Endothelial cell of umbilical vein (primary cell): Measurements from ENCODE around the gene CEP350. TPM values are rescaled to one million over a fixed set of nuclear protein-coding genes. Genes with fewer than 3 reads are reported as not detected.
A peak's percentile ranks its signal among the peaks of the same experiment; 100 is the strongest.

Source experiments
- BruUV-seq: library from RNA; stranded (reverse); fragments of 400-500 nt; replicated peaks from 2 replicates; lab custom pipeline; 2021; lab: Mats Ljungman, UMichigan
- CTCF ChIA-PET: fragments of 300-600, 350-600 bp; sonication (Branson Sonifier 250); formaldehyde crosslinking; loops from one replicate; lab custom pipeline; 2021; ENCODE audit warnings: antibody characterized with exemption, inconsistent platforms; lab: Charles Lee
- POLR2A ChIA-PET: fragments of 300-600, 350-600 bp; sonication (Branson Sonifier 250); formaldehyde crosslinking; loops from one replicate; lab custom pipeline; 2021; ENCODE audit warnings: antibody characterized with exemption, inconsistent platforms; lab: Charles Lee
- DNase-seq: peaks from one replicate; pipeline ENCODE4 v3.0.0-alpha.2; 2011; ENCODE audit warnings: low read depth, low spot score
- FAIRE-seq: peaks from 2 replicates; lab custom pipeline; 2011; peaks lifted over from hg19 to GRCh38; lab: Jason Lieb, UNC
- H2AFZ ChIP-seq: 2 replicates; pipeline ENCODE4 v1.6.0; 2012; ENCODE audit warnings: low read depth, low read length, control low read depth, inconsistent platforms
- H3K27ac ChIP-seq: 2 replicates; pipeline ENCODE4 v1.5.1; 2011; ENCODE audit warnings: low read depth, mild to moderate bottlenecking, control low read depth, low read length, moderate library complexity; ENCODE audit not compliant: insufficient read depth
- H3K27me3 ChIP-seq, 2 experiments: 2 replicates each; pipeline versions ENCODE4 v1.6.0 to v1.6.1; 2011; ENCODE audit warnings: low read length in 2 of 2, mixed read lengths in 1 of 2; ENCODE audit not compliant: control insufficient read depth in 2 of 2, insufficient read depth in 2 of 2
- H3K36me3 ChIP-seq, 2 experiments: 2 replicates in 1 of 2; 3 replicates in 1 of 2; pipeline ENCODE4 v1.5.1; 2011; ENCODE audit warnings: low read length in 2 of 2, mild to moderate bottlenecking in 1 of 2, moderate library complexity in 1 of 2; ENCODE audit not compliant: control insufficient read depth in 2 of 2, insufficient read depth in 2 of 2; ENCODE audit errors: extremely low read depth in 1 of 2
- H3K4me1 ChIP-seq: 3 replicates; pipeline ENCODE4 v1.5.1; 2011; ENCODE audit warnings: mild to moderate bottlenecking, low read length; ENCODE audit not compliant: control insufficient read depth, insufficient read depth; ENCODE audit errors: extremely low read depth
- H3K4me2 ChIP-seq: 2 replicates; pipeline ENCODE4 v1.6.1; 2011; ENCODE audit warnings: low read length, control low read depth, mixed read lengths; ENCODE audit not compliant: insufficient read depth
- H3K4me3 ChIP-seq, 3 experiments: fragments of 200-600 bp in 1 of 3; sonication (generic), shearing (Covaris generic) in 1 of 3; replicated peaks in 1 of 3; 2 replicates each; pipeline ENCODE4 v1.5.1; 2011 to 2016; ENCODE audit warnings: control low read depth in 3 of 3, low read length in 3 of 3, mild to moderate bottlenecking in 2 of 3, inconsistent platforms in 1 of 3, low read depth in 1 of 3, moderate library complexity in 1 of 3; ENCODE audit not compliant: insufficient read depth in 1 of 3
- H3K79me2 ChIP-seq: 2 replicates; pipeline ENCODE4 v1.6.0; 2012; ENCODE audit warnings: low read length, inconsistent platforms; ENCODE audit not compliant: control insufficient read depth, insufficient read depth
- H3K9ac ChIP-seq: replicated peaks from 2 replicates; pipeline ENCODE3; 2011; ENCODE audit warnings: low read length, control low read depth; ENCODE audit not compliant: insufficient read depth; ENCODE audit errors: extremely low read depth
- H3K9me1 ChIP-seq: replicated peaks from 3 replicates; pipeline ENCODE4 v1.6.0; 2011; ENCODE audit warnings: mild to moderate bottlenecking, low read length; ENCODE audit not compliant: control insufficient read depth, insufficient read depth; ENCODE audit errors: extremely low read depth
- H3K9me3 ChIP-seq: replicated peaks from 2 replicates; pipeline ENCODE4 v1.5.1; 2012; ENCODE audit warnings: low read length, inconsistent platforms; ENCODE audit not compliant: control insufficient read depth, insufficient read depth
- H4K20me1 ChIP-seq: replicated peaks from 2 replicates; pipeline ENCODE3; 2011; ENCODE audit warnings: mild to moderate bottlenecking, low read length; ENCODE audit not compliant: control insufficient read depth, insufficient read depth; ENCODE audit errors: extremely low read depth
- EZH2 ChIP-seq: IDR thresholded peaks from 2 replicates; pipeline ENCODE4 v1.6.1; 2012; ENCODE audit warnings: borderline replicate concordance, low read depth, mild to moderate bottlenecking, moderate library complexity, low read length, inconsistent platforms; ENCODE audit not compliant: severe bottlenecking
- FOS ChIP-seq: IDR thresholded peaks from 2 replicates; pipeline ENCODE4 v1.6.1; 2011; ENCODE audit warnings: mild to moderate bottlenecking, low read length, moderate library complexity, borderline replicate concordance; ENCODE audit not compliant: insufficient read depth
- GATA2 ChIP-seq: IDR thresholded peaks from 2 replicates; pipeline ENCODE4 v1.7.0; 2011; ENCODE audit warnings: low read depth, mild to moderate bottlenecking, moderate library complexity, mixed read lengths, low read length; ENCODE audit not compliant: insufficient read length, insufficient read depth
- JUN ChIP-seq: IDR thresholded peaks from 2 replicates; pipeline ENCODE4 v1.6.1; 2011; ENCODE audit warnings: borderline replicate concordance, low read depth; ENCODE audit not compliant: insufficient read length, insufficient read depth
- MAX ChIP-seq: IDR thresholded peaks from 2 replicates; pipeline ENCODE4 v1.6.1; 2011; ENCODE audit not compliant: insufficient read depth, insufficient read length
- MYC ChIP-seq: IDR thresholded peaks from one replicate; pipeline ENCODE4 v1.6.1; 2011; ENCODE audit warnings: mild to moderate bottlenecking, low read depth, low read length
- POLR2A ChIP-seq: IDR thresholded peaks from 2 replicates; pipeline ENCODE4 v1.6.1; 2012; ENCODE audit warnings: low read depth, mild to moderate bottlenecking, control low read depth, low read length
- POLR2AphosphoS5 ChIP-seq: IDR thresholded peaks from 2 replicates; pipeline ENCODE4 v1.6.1; 2012; ENCODE audit warnings: low read depth, mild to moderate bottlenecking, control low read depth, low read length, moderate library complexity; ENCODE audit not compliant: insufficient read depth
- dilution Hi-C: fragments of 300-500 bp; cut with MboI; formaldehyde crosslinking; loops from one replicate; pipeline ENCODE4 v1.15.0; 2019; ENCODE audit warnings: low sequenced_read_pairs; ENCODE audit not compliant: extremely low pct_ligation_motif_present
- intact Hi-C: fragments of 100-400 bp; cut with micrococcal nuclease; formaldehyde crosslinking; loops from one replicate; pipeline ENCODE4 v1.10.0; 2022
- polyA plus RNA-seq, 4 experiments: library from polyadenylated mRNA; depleted of rRNA in 3 of 4; stranded (reverse) in 3 of 4; unstranded in 1 of 4; fragments of >200 nt; gene quantifications; 2 replicates each; pipeline versions ENCODE4 v1.2.1 to v1.2.3, GENCODE V29; 2011 to 2012; ENCODE audit warnings: missing spikeins in 1 of 4
- total RNA-seq: library from RNA; stranded (reverse); gene quantifications from 2 replicates; pipeline ENCODE4 v1.2.3, GENCODE V29; 2021
- TF ChIP-seq, protein P1 (sequence below), 2 donors: IDR thresholded peaks; 1 replicate in 1 of 2; 2 replicates in 1 of 2; pipeline ENCODE4 v1.5.1; 2011; ENCODE audit warnings: low read length in 2 of 2, mild to moderate bottlenecking in 2 of 2, moderate library complexity in 2 of 2, control low read depth in 1 of 2, inconsistent platforms in 1 of 2, low read depth in 1 of 2; ENCODE audit not compliant: insufficient read depth in 1 of 2; ENCODE audit errors: extremely low read depth in 1 of 2

The CEP350 gene
- total and polyA plus RNA-seq, 2 donors (not counting 3 experiments of a cell fraction or from before 2014, with no cell fraction given): 4.8 to 30.1 TPM

- H3K36me3 ChIP-seq: peaks cover 8 to 12% of the 10 kb centered on the region in 2 experiments
- POLR2A ChIA-PET: no interaction called here
- H3K4me2 ChIP-seq: no peak overlapping the region
- H2AFZ ChIP-seq: no peak overlapping the region
- H3K9me3 ChIP-seq: no peaks in the 10 kb centered on the region
- intact Hi-C loops (no loop called here), dilution Hi-C loops (no loop called here)
- no TSS peak for BruUV-seq
- no peak overlapping the region for H3K9ac ChIP-seq
- no peak overlapping the region for H3K4me3 ChIP-seq
- H3K27me3 ChIP-seq: no peaks in the 10 kb centered on the region
- no peaks in the 10 kb centered on the region for H3K4me1 ChIP-seq
- peak; percentile 41 for DNase-seq
- H3K9me1 ChIP-seq: peaks cover 5% of the 10 kb centered on the region
- no peaks in the 10 kb centered on the region for H3K79me2 ChIP-seq
- TF ChIP-seq POLR2AphosphoS5: no peak
- no peak for TF ChIP-seq POLR2A
- no peak for TF ChIP-seq JUN
- no peak for TF ChIP-seq FOS
- TF ChIP-seq GATA2: no peak
- no peak for TF ChIP-seq MAX
- no peak for TF ChIP-seq MYC
- TF ChIP-seq, protein P1, sequence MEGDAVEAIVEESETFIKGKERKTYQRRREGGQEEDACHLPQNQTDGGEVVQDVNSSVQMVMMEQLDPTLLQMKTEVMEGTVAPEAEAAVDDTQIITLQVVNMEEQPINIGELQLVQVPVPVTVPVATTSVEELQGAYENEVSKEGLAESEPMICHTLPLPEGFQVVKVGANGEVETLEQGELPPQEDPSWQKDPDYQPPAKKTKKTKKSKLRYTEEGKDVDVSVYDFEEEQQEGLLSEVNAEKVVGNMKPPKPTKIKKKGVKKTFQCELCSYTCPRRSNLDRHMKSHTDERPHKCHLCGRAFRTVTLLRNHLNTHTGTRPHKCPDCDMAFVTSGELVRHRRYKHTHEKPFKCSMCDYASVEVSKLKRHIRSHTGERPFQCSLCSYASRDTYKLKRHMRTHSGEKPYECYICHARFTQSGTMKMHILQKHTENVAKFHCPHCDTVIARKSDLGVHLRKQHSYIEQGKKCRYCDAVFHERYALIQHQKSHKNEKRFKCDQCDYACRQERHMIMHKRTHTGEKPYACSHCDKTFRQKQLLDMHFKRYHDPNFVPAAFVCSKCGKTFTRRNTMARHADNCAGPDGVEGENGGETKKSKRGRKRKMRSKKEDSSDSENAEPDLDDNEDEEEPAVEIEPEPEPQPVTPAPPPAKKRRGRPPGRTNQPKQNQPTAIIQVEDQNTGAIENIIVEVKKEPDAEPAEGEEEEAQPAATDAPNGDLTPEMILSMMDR (IDR thresholded peaks at IDR 0.05; ENCODE audit: extremely low read depth in 1 of 2, insufficient read depth in 1 of 2, low read depth in 1 of 2, low read length in 2 of 2): no peak
- TF ChIP-seq EZH2: no peak
- H3K27ac ChIP-seq: no peak overlapping the region
- CTCF ChIA-PET: interaction anchor here (0.8 to 1.8 kb wide), 3 partner anchors 12 to 24 kb away, joined by 4 to 5 read pairs (median 4); no protein-coding TSS in a partner anchor
- H4K20me1 ChIP-seq: no peaks in the 10 kb centered on the region
- FAIRE-seq: peak; percentile 57
Measured at GRCh38 chr1:179921472-179921871, 33.1 kb upstream of the CEP350 start.
